ENCODE results near the gene NCOA4.
A peak's percentile ranks its signal among the peaks of the same experiment; 100 is the strongest.
"Not testable (repeated sequence)": the region's sequence is repeated elsewhere in the genome, so short reads cannot be mapped to it uniquely, and the experiment has no call there.

- TF ChIP-seq, protein P1, sequence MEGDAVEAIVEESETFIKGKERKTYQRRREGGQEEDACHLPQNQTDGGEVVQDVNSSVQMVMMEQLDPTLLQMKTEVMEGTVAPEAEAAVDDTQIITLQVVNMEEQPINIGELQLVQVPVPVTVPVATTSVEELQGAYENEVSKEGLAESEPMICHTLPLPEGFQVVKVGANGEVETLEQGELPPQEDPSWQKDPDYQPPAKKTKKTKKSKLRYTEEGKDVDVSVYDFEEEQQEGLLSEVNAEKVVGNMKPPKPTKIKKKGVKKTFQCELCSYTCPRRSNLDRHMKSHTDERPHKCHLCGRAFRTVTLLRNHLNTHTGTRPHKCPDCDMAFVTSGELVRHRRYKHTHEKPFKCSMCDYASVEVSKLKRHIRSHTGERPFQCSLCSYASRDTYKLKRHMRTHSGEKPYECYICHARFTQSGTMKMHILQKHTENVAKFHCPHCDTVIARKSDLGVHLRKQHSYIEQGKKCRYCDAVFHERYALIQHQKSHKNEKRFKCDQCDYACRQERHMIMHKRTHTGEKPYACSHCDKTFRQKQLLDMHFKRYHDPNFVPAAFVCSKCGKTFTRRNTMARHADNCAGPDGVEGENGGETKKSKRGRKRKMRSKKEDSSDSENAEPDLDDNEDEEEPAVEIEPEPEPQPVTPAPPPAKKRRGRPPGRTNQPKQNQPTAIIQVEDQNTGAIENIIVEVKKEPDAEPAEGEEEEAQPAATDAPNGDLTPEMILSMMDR (conservative IDR thresholded peaks at IDR 0.05 in 1 of 2, IDR thresholded peaks at IDR 0.05 in 1 of 2; ENCODE audit: extremely low read depth in 1 of 2, insufficient read depth in 1 of 2, low read depth in 1 of 2, low read length in 2 of 2): peak; percentile 14 to 37
- not testable (repeated sequence) for TF ChIP-seq EZH2 (IDR thresholded peaks at IDR 0.05; ENCODE audit: borderline replicate concordance, low read length)
Observed at GRCh38 chr10:45983538-45984186, 46.8 kb downstream of the NCOA4 start.

Measured in mammary epithelial cell (primary cell).